HG03025 (cell line): ENCODE measurements around the gene IDE.
"Not testable (repeated sequence)": the region's sequence is repeated elsewhere in the genome, so short reads cannot be mapped to it uniquely, and the experiment has no call there.

Experiments
- ATAC-seq: cut with Tn5 transposase; IDR thresholded peaks from one replicate; pipeline ENCODE4 v1.9.1; 2021; ENCODE audit warnings: mild to moderate bottlenecking, moderate library complexity; ENCODE audit not compliant: unreplicated experiment, low FRiP score

Gene IDE

GRCh38 chr10:92502296-92502808 lies 71.5 kb downstream of the IDE start:
- no peak for ATAC-seq

GRCh38 chr10:92493362-92493761 lies 80.5 kb downstream of the IDE start:
- ATAC-seq: no peak

GRCh38 chr10:92492748-92493240 lies 81.1 kb downstream of the IDE start:
- ATAC-seq: no peak

- no peak for ATAC-seq
These were observed 83.5 kb downstream of the IDE start for GRCh38 chr10:92490387-92490786.

- no peak for ATAC-seq
These were observed 87.3 kb downstream of the IDE start for GRCh38 chr10:92486637-92487036.

GRCh38 chr10:92483539-92483938 lies 90.4 kb downstream of the IDE start:
- no peak for ATAC-seq

GRCh38 chr10:92480413-92480812 lies 93.5 kb downstream of the IDE start:
- ATAC-seq: no peak

GRCh38 chr10:92479547-92479946 lies 94.3 kb downstream of the IDE start:
- no peak for ATAC-seq

GRCh38 chr10:92478536-92478935 lies 95.4 kb downstream of the IDE start:
- ATAC-seq: no peak

GRCh38 chr10:92475357-92475868 lies 98.5 kb downstream of the IDE start:
- ATAC-seq: no peak

- no peak for ATAC-seq
These were observed 103.9 kb downstream of the IDE start for GRCh38 chr10:92470026-92470425.

- ATAC-seq: no peak
These were observed 109.5 kb downstream of the IDE start for GRCh38 chr10:92464364-92464763.

- no peak for ATAC-seq
These were observed 110.3 kb downstream of the IDE start for GRCh38 chr10:92463582-92463981.

- not testable (repeated sequence) for ATAC-seq
These were observed 118.9 kb downstream of the IDE start for GRCh38 chr10:92454955-92455354.

GRCh38 chr10:92452313-92452712 lies 121.6 kb downstream of the IDE start:
- ATAC-seq: no peak

- no peak for ATAC-seq
These were observed 122.5 kb downstream of the IDE start for GRCh38 chr10:92451431-92451830.

GRCh38 chr10:92450896-92451295 lies 123.0 kb downstream of the IDE start:
- ATAC-seq: no peak

- no peak for ATAC-seq
These were observed 133.3 kb downstream of the IDE start for GRCh38 chr10:92440578-92440977.

GRCh38 chr10:92438220-92438619 lies 135.7 kb downstream of the IDE start:
- no peak for ATAC-seq

- ATAC-seq: no peak
These were observed 137.3 kb downstream of the IDE start for GRCh38 chr10:92436611-92437010.

GRCh38 chr10:92436065-92436464 lies 137.8 kb downstream of the IDE start:
- not testable (repeated sequence) for ATAC-seq

- ATAC-seq: no peak
These were observed 139.5 kb downstream of the IDE start for GRCh38 chr10:92434385-92434784.

- no peak for ATAC-seq
These were observed 141.3 kb downstream of the IDE start for GRCh38 chr10:92432596-92432995.
